LHCN-M2 (cell line): ENCODE data around the gene C12orf75. TPM values are rescaled to one million over a fixed set of nuclear protein-coding genes. Genes with fewer than 3 reads are reported as not detected.
"Not testable (repeated sequence)": the region's sequence is repeated elsewhere in the genome, so short reads cannot be mapped to it uniquely, and the experiment has no call there.

ENCODE experiments used
- DNase-seq: peaks from one replicate; pipeline ENCODE4 v3.0.0-alpha.2; 2012; ENCODE audit warnings: low read depth
- total RNA-seq: library from RNA; depleted of rRNA; stranded (reverse); fragments of >200 nt; gene quantifications from 2 replicates; pipeline ENCODE4 v1.2.3, GENCODE V29; 2014

C12orf75 gene
- total RNA-seq, 1 experiment from 2014 or later = 238 TPM

GRCh38 chr12:105334582-105334981 lies 4.1 kb downstream of the C12orf75 start:
- DNase-seq = no peak

- no peak for DNase-seq
Observed at GRCh38 chr12:105335856-105336255, 5.4 kb downstream of the C12orf75 start.

- no peak for DNase-seq
Observed at GRCh38 chr12:105336411-105336810, 5.9 kb downstream of the C12orf75 start.

- no peak for DNase-seq
Observed at GRCh38 chr12:105337391-105337790, 6.9 kb downstream of the C12orf75 start.

- no peak for DNase-seq
Observed at GRCh38 chr12:105338966-105339365, 8.5 kb downstream of the C12orf75 start.

GRCh38 chr12:105341010-105341409 lies 10.5 kb downstream of the C12orf75 start:
- DNase-seq = peak; percentile 34

GRCh38 chr12:105341620-105342019 lies 11.1 kb downstream of the C12orf75 start:
- not testable (repeated sequence) for DNase-seq

- DNase-seq = no peak
Observed at GRCh38 chr12:105342464-105342863, 12.0 kb downstream of the C12orf75 start.

- DNase-seq = no peak
Observed at GRCh38 chr12:105343836-105344235, 13.3 kb downstream of the C12orf75 start.

GRCh38 chr12:105347499-105347898 lies 17.0 kb downstream of the C12orf75 start:
- no peak for DNase-seq

- no peak for DNase-seq
Observed at GRCh38 chr12:105348142-105348541, 17.7 kb downstream of the C12orf75 start.

GRCh38 chr12:105348561-105348960 lies 18.1 kb downstream of the C12orf75 start:
- no peak for DNase-seq

- DNase-seq = no peak
Observed at GRCh38 chr12:105349138-105349537, 18.6 kb downstream of the C12orf75 start.

GRCh38 chr12:105351523-105351922 lies 21.0 kb downstream of the C12orf75 start:
- no peak for DNase-seq

GRCh38 chr12:105352052-105352451 lies 21.6 kb downstream of the C12orf75 start:
- no peak for DNase-seq

- DNase-seq = peak; percentile 19
Observed at GRCh38 chr12:105352940-105353635, 22.6 kb downstream of the C12orf75 start.

- DNase-seq = peak; percentile 58
Observed at GRCh38 chr12:105355752-105356151, 25.3 kb downstream of the C12orf75 start.

- peak; percentile 35 for DNase-seq
Observed at GRCh38 chr12:105357162-105357691, 26.7 kb downstream of the C12orf75 start.

- DNase-seq = no peak
Observed at GRCh38 chr12:105358789-105359188, 28.3 kb downstream of the C12orf75 start.

- no peak for DNase-seq
Observed at GRCh38 chr12:105359856-105360255, 29.4 kb downstream of the C12orf75 start.

- DNase-seq = no peak
Observed at GRCh38 chr12:105363890-105364289, 33.4 kb downstream of the C12orf75 start.

- peak; percentile 35 for DNase-seq
Observed at GRCh38 chr12:105365231-105365630, 34.7 kb downstream of the C12orf75 start.

- DNase-seq = no peak
Observed at GRCh38 chr12:105368047-105368646, 37.7 kb downstream of the C12orf75 start.
